ENCODE results near the gene LY6G5C.

DNA sequence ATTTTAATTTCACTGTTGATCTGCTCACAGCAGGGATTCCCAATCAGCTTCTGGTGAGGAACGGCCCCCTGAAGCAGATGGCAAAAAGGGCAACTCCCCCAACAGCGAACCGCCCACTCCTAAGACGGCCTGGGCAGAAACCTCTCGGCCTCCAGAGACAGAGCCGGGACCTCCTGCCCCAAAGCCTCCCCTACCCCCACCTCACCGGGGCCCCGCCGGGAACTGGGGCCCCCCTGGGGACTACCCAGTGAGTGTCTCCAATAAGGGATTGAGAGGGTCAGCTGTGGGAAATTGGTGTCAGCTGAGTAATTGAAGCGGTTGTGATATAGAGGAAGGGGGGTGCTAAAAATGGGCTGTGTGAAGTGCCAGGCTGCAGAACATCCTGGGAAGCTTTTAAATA lies 53.9 kb downstream of the LY6G5C start:
- TF ChIP-seq EZH2 (IDR thresholded peaks at IDR 0.05; ENCODE audit: low read length): no peak
- TF ChIP-seq, protein P1, sequence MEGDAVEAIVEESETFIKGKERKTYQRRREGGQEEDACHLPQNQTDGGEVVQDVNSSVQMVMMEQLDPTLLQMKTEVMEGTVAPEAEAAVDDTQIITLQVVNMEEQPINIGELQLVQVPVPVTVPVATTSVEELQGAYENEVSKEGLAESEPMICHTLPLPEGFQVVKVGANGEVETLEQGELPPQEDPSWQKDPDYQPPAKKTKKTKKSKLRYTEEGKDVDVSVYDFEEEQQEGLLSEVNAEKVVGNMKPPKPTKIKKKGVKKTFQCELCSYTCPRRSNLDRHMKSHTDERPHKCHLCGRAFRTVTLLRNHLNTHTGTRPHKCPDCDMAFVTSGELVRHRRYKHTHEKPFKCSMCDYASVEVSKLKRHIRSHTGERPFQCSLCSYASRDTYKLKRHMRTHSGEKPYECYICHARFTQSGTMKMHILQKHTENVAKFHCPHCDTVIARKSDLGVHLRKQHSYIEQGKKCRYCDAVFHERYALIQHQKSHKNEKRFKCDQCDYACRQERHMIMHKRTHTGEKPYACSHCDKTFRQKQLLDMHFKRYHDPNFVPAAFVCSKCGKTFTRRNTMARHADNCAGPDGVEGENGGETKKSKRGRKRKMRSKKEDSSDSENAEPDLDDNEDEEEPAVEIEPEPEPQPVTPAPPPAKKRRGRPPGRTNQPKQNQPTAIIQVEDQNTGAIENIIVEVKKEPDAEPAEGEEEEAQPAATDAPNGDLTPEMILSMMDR (optimal IDR thresholded peaks at IDR 0.05 in 1 of 3, IDR thresholded peaks at IDR 0.05 in 1 of 3, conservative IDR thresholded peaks at IDR 0.05 in 1 of 3; ENCODE audit: extremely low read depth in 1 of 3, insufficient read depth in 2 of 3, low read length in 3 of 3): no peak

Data from keratinocyte (primary cell).